Coronary artery (tissue), 2 donors: Measurements from ENCODE around the gene PYDC2.

ENCODE experiments used
- DNase-seq: peaks from one replicate; pipeline ENCODE4 v3.0.0-alpha.2; 2017; ENCODE audit warnings: low spot score
- H3K27ac ChIP-seq, 2 donors: fragments of 200-600 bp; sonication (generic); one replicate each; pipeline ENCODE4 v1.5.1; 2016 to 2019
- H3K4me3 ChIP-seq: fragments of 200-600 bp; sonication (generic); 2 replicates; pipeline ENCODE4 v1.5.1; 2016; ENCODE audit warnings: mild to moderate bottlenecking, moderate library complexity
- CTCF ChIP-seq: fragments of 200-600 bp; sonication (generic); IDR thresholded peaks from one replicate; pipeline ENCODE4 v1.5.1; 2019; ENCODE audit warnings: antibody characterized with exemption

Gene PYDC2

GRCh38 chr3:191461113-191461595 lies at the start of gene PYDC2:
PYDC2 (plus strand) TSS chr3:191461163; CDS start chr3:191461163, 0 bp downstream.
- TF ChIP-seq CTCF: no peak
- H3K4me3 ChIP-seq: no peak within 1 kb of the TSS
- no peak for DNase-seq
- no peak within 1 kb of the TSS for H3K27ac ChIP-seq

- TF ChIP-seq CTCF: no peak
- no peak for DNase-seq
- Histone ChIP-seq H3K4me3 (no peak overlapping the region), H3K27ac (no peak overlapping the region)
Observed at GRCh38 chr3:191412759-191413158, 48.2 kb upstream of the PYDC2 start.

- no peak for TF ChIP-seq CTCF
- Histone ChIP-seq H3K4me3 (no peak overlapping the region), H3K27ac (no peak overlapping the region)
- no peak for DNase-seq
Observed at GRCh38 chr3:191414286-191414685, 46.7 kb upstream of the PYDC2 start.

- Histone ChIP-seq H3K27ac (no peak overlapping the region), H3K4me3 (no peak overlapping the region)
- DNase-seq: no peak
- TF ChIP-seq CTCF: no peak
Observed at GRCh38 chr3:191414732-191415131, 46.2 kb upstream of the PYDC2 start.

GRCh38 chr3:191415566-191415965 lies 45.4 kb upstream of the PYDC2 start:
- Histone ChIP-seq H3K27ac (no peak overlapping the region), H3K4me3 (no peak overlapping the region)
- no peak for DNase-seq
- no peak for TF ChIP-seq CTCF

- Histone ChIP-seq H3K27ac (no peak overlapping the region), H3K4me3 (no peak overlapping the region)
- no peak for DNase-seq
- no peak for TF ChIP-seq CTCF
Observed at GRCh38 chr3:191417457-191417729, 43.6 kb upstream of the PYDC2 start.

- H3K4me3 ChIP-seq: no peak overlapping the region
- no peak for DNase-seq
- TF ChIP-seq CTCF: no peak
- H3K27ac ChIP-seq: no peak overlapping the region
Observed at GRCh38 chr3:191420771-191421170, 40.2 kb upstream of the PYDC2 start.
